Measurements from ENCODE around the gene SUN1.
"Not testable (repeated sequence)": the region's sequence is repeated elsewhere in the genome, so short reads cannot be mapped to it uniquely, and the experiment has no call there.

DNA sequence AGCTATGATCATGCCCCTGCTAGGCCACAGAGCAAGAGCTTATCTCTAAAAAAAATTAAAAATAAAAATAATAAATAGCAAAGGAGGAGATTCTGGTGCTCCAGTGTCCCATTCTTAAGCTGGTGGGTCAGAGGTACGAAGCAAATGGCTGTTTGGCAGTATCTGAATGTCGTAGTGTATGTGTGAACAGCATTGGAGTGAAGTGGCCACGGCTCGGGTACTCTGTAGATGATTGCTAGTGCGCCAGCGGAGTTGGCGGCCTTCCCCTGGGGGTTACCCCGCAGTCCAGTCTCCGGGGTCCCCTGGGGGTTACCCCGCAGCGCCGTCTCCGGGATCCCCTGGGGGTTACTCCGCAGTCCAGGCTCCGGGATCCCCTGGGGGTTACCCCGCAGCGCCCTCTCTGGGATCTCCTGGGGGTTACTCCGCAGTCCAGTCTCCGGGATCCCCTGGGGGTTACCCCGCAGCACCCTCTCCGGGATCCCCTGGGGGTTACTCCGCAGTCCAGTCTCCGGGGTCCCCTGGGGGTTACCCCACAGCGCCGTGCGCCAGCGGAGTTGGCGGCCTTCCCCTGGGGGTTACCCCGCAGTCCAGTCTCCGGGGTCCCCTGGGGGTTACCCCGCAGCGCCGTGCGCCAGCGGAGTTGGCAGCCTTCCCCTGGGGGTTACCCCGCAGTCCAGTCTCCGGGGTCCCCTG, 14.8 kb downstream of the SUN1 start:
- TF ChIP-seq, protein P1, sequence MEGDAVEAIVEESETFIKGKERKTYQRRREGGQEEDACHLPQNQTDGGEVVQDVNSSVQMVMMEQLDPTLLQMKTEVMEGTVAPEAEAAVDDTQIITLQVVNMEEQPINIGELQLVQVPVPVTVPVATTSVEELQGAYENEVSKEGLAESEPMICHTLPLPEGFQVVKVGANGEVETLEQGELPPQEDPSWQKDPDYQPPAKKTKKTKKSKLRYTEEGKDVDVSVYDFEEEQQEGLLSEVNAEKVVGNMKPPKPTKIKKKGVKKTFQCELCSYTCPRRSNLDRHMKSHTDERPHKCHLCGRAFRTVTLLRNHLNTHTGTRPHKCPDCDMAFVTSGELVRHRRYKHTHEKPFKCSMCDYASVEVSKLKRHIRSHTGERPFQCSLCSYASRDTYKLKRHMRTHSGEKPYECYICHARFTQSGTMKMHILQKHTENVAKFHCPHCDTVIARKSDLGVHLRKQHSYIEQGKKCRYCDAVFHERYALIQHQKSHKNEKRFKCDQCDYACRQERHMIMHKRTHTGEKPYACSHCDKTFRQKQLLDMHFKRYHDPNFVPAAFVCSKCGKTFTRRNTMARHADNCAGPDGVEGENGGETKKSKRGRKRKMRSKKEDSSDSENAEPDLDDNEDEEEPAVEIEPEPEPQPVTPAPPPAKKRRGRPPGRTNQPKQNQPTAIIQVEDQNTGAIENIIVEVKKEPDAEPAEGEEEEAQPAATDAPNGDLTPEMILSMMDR (IDR thresholded peaks at IDR 0.05) = not testable (repeated sequence)
- TF ChIP-seq POLR2A (IDR thresholded peaks at IDR 0.05) = not testable (repeated sequence)

Data from uterus (tissue), 2 donors.